ENCODE results near the gene ZNF791.

DNA sequence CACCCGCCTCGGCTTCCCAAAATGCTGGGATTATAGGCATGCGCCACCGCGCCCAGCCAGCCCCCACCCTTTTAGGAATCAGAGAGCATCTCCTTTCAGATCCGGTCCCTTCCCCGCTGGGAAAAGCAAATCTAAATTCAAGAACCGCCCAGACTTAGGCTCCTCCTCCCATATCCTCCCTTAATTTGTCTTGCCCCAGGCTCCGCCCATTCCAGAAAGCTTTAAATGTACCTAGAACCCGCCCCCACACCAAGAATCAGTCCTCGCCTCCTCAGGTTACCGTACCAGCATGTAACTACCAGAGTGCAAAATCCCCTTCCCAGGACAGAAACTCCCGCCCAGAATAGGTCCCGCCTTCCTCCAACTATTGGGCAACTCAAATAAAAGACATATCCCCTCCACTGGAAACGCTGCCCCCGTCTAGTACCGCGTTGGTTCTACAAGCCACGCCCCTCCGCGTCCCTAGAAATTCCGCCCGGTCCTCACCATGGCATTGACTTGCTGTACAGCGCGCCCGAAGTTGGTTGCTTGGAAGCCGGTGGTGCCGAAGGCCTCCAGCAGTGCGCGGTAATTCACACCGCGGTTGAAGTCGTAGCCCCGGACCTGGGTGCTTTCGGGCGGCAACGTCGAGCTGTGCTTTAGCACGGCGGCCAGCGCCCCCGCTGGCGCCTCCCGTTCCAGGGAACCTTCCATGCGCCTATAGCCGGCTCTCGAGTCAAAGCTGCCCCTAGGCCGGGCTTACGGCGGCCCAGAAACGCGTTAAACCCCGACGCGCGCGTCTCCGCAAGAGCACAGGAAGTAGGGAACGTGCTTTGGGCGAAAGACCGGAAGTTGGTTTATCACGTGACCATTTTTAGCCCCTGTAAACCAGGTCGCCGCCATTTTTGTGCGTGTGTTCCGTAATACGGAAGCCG, 70.6 kb downstream of the ZNF791 start, which contains the start of gene DHPS:
- TF ChIP-seq, protein P1, sequence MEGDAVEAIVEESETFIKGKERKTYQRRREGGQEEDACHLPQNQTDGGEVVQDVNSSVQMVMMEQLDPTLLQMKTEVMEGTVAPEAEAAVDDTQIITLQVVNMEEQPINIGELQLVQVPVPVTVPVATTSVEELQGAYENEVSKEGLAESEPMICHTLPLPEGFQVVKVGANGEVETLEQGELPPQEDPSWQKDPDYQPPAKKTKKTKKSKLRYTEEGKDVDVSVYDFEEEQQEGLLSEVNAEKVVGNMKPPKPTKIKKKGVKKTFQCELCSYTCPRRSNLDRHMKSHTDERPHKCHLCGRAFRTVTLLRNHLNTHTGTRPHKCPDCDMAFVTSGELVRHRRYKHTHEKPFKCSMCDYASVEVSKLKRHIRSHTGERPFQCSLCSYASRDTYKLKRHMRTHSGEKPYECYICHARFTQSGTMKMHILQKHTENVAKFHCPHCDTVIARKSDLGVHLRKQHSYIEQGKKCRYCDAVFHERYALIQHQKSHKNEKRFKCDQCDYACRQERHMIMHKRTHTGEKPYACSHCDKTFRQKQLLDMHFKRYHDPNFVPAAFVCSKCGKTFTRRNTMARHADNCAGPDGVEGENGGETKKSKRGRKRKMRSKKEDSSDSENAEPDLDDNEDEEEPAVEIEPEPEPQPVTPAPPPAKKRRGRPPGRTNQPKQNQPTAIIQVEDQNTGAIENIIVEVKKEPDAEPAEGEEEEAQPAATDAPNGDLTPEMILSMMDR (IDR thresholded peaks at IDR 0.05 in 8 of 11, conservative IDR thresholded peaks at IDR 0.05 in 3 of 11): no peak
- TF ChIP-seq POLR2AphosphoS5 (IDR thresholded peaks at IDR 0.05): peak; percentile 86 to 90 (median 88)
- TF ChIP-seq POLR2A (IDR thresholded peaks at IDR 0.05): no peak
